B cell (primary cell): ENCODE data around the gene OSER1. TPM values are rescaled to one million over a fixed set of nuclear protein-coding genes. Genes with fewer than 3 reads are reported as not detected.
"Not testable (repeated sequence)": the region's sequence is repeated elsewhere in the genome, so short reads cannot be mapped to it uniquely, and the experiment has no call there.

Experiments used
- ATAC-seq: fragments of 200-7000 bp; cut with Tn5 transposase; one replicate; pipeline ENCODE4 v1.10.0; 2021; ENCODE audit warnings: low read depth, mild to moderate bottlenecking, moderate number of reproducible peaks, moderate library complexity
- CTCF ChIA-PET: fragments of 350-600 bp; sonication (Branson Sonifier 250); formaldehyde crosslinking; loops from one replicate; lab custom pipeline; 2021; ENCODE audit warnings: antibody characterized with exemption, inconsistent platforms; lab: Charles Lee
- POLR2A ChIA-PET: fragments of 350-600 bp; sonication (Branson Sonifier 250); formaldehyde crosslinking; loops from one replicate; lab custom pipeline; 2021; ENCODE audit warnings: antibody characterized with exemption; lab: Charles Lee
- DNase-seq: peaks from one replicate; pipeline ENCODE4 v3.0.0; 2013
- H2AFZ ChIP-seq: 2 replicates; pipeline ENCODE4 v1.6.1; 2012; ENCODE audit warnings: mild to moderate bottlenecking, low read depth, low read length; ENCODE audit not compliant: insufficient read depth, poor library complexity, severe bottlenecking
- H3K27ac ChIP-seq, 2 donors: 1 replicate in 1 of 2; 2 replicates in 1 of 2; pipeline ENCODE4 v1.5.1; 2012 to 2013; ENCODE audit warnings: low read length in 2 of 2, mild to moderate bottlenecking in 2 of 2, moderate library complexity in 1 of 2
- H3K27me3 ChIP-seq, 4 experiments: fragments of 200-600 bp in 1 of 4; sonication (generic) in 1 of 4; replicated peaks in 1 of 4; 1 replicate in 2 of 4; 2 replicates in 2 of 4; pipeline versions ENCODE4 v1.6.1 to v1.7.0; 2013 to 2016; ENCODE audit warnings: low read length in 3 of 4, mild to moderate bottlenecking in 2 of 4, mixed read lengths in 1 of 4, moderate library complexity in 1 of 4; ENCODE audit not compliant: insufficient read depth in 4 of 4, control insufficient read depth in 3 of 4; ENCODE audit errors: control extremely low read depth in 1 of 4
- H3K36me3 ChIP-seq, 2 experiments: replicated peaks in 1 of 2; 1 replicate in 1 of 2; 2 replicates in 1 of 2; pipeline versions ENCODE4 v1.6.1 to v1.7.1; 2013; ENCODE audit warnings: low read length in 1 of 2; ENCODE audit not compliant: insufficient read depth in 2 of 2, control insufficient read depth in 1 of 2; ENCODE audit errors: control extremely low read depth in 1 of 2, extremely low read depth in 1 of 2
- H3K4me1 ChIP-seq, 2 donors: fragments of 200-600 bp in 1 of 2; sonication (generic) in 1 of 2; 1 replicate in 1 of 2; 2 replicates in 1 of 2; pipeline versions ENCODE4 v1.5.1 to v1.6.1; 2013 to 2017; ENCODE audit warnings: low read length in 2 of 2; ENCODE audit not compliant: control insufficient read depth in 2 of 2, insufficient read depth in 2 of 2
- H3K4me2 ChIP-seq: replicated peaks from 2 replicates; pipeline ENCODE3; 2012; ENCODE audit warnings: mild to moderate bottlenecking, low read depth, low read length; ENCODE audit not compliant: poor library complexity, severe bottlenecking
- H3K4me3 ChIP-seq, 5 experiments: fragments of 200-600 bp in 1 of 5; sonication (generic) in 1 of 5; 1 replicate in 3 of 5; 2 replicates in 2 of 5; pipeline versions ENCODE4 v1.5.1 to v1.7.0; 2011 to 2016; ENCODE audit warnings: low read length in 4 of 5, mild to moderate bottlenecking in 4 of 5, low read depth in 2 of 5, control low read depth in 1 of 5, moderate library complexity in 1 of 5; ENCODE audit not compliant: insufficient read depth in 1 of 5; ENCODE audit errors: control extremely low read depth in 1 of 5, extremely low read depth in 1 of 5
- H3K79me2 ChIP-seq: fragments of 200-600 bp; sonication (generic); one replicate; pipeline ENCODE4 v1.6.0; 2016; ENCODE audit warnings: low read length; ENCODE audit not compliant: control insufficient read depth, insufficient read depth
- H3K9ac ChIP-seq: fragments of 200-600 bp; sonication (generic); 2 replicates; pipeline ENCODE4 v1.6.1; 2017; ENCODE audit warnings: mild to moderate bottlenecking, low read length, moderate library complexity
- H3K9me3 ChIP-seq, 3 donors: one replicate each; pipeline versions ENCODE4 v1.6.1 to v1.7.1; 2013; ENCODE audit warnings: low read length in 2 of 3; ENCODE audit not compliant: control insufficient read depth in 2 of 3, insufficient read depth in 1 of 3; ENCODE audit errors: control extremely low read depth in 1 of 3
- H4K20me1 ChIP-seq: 2 replicates; pipeline ENCODE4 v1.6.0; 2012; ENCODE audit warnings: mild to moderate bottlenecking, low read length; ENCODE audit not compliant: insufficient read depth, control insufficient read depth, poor library complexity, severe bottlenecking
- H3K27ac Mint-ChIP-seq: one replicate; pipeline ENCODE4 v1.8.0; 2021; ENCODE audit warnings: mixed read lengths
- H3K27me3 Mint-ChIP-seq: one replicate; pipeline ENCODE4 v1.8.0; 2021; ENCODE audit warnings: mixed read lengths
- H3K4me1 Mint-ChIP-seq: one replicate; pipeline ENCODE4 v1.8.0; 2021; ENCODE audit warnings: mixed read lengths
- H3K4me3 Mint-ChIP-seq: one replicate; pipeline ENCODE4 v1.8.0; 2021; ENCODE audit warnings: mixed read lengths
- H3K9me3 Mint-ChIP-seq: one replicate; pipeline ENCODE4 v1.8.0; 2022; ENCODE audit warnings: mixed read lengths; ENCODE audit not compliant: insufficient read depth
- WGBS: methylation state at CpG from one replicate; pipeline ENCODE4 v1.1.5; 2013; ENCODE audit warnings: missing lambda C conversion rate; ENCODE audit not compliant: insufficient coverage; 5-methylcytosine and 5-hydroxymethylcytosine counted together
- intact Hi-C: fragments of 100-400 bp; cut with micrococcal nuclease; formaldehyde crosslinking; loops from one replicate; pipeline ENCODE4 v1.10.0; 2022
- polyA plus RNA-seq: library from polyadenylated mRNA; depleted of rRNA; stranded (reverse); fragments of >200 nt; gene quantifications from 2 replicates; pipeline ENCODE4 v1.2.3, GENCODE V29; 2012
- total RNA-seq, 2 donors: library from RNA; stranded (reverse); fragments of 120-200 nt in 1 of 2; gene quantifications; 1 replicate in 1 of 2; 2 replicates in 1 of 2; pipeline versions ENCODE4 v1.2.3 to v1.2.4, GENCODE V29; 2013 to 2022
- TF ChIP-seq, protein P1 (sequence below): fragments of 200-600 bp; IDR thresholded peaks from one replicate; pipeline ENCODE4 v1.8.0; 2022; ENCODE audit warnings: antibody characterized with exemption, mild to moderate bottlenecking

The OSER1 gene
- total and polyA plus RNA-seq, 2 donors (not counting 1 experiment from before 2014, with no cell fraction given): 80.0 to 130 TPM

DNA sequence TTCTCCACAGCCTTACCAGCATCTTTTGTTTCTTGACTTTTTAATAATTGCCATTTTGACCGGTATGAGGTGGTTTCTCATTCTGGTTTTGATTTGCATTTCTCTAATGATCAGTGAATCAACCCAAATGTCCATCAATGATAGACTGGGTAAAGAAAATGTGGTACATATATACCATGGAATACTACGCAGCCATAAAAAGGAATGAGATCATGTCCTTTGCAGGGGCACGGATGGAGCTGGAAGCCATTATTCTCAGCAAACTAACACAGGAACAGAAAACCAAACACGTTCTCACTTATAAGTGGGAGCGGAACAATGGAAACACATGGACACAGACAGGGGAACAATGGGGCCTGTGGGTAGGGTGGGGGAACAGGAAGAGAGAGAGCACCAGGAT, 18.9 kb downstream of the OSER1 start:
- H3K9me3 ChIP-seq, H3K79me2 ChIP-seq, H3K4me2 ChIP-seq, H3K4me3 Mint-ChIP-seq, H3K9ac ChIP-seq, ATAC-seq, POLR2A ChIA-PET, H2AFZ ChIP-seq, H3K4me3 ChIP-seq, H3K9me3 Mint-ChIP-seq, H3K27ac ChIP-seq, DNase-seq, H3K27ac Mint-ChIP-seq: not testable (repeated sequence)
- H3K27me3 Mint-ChIP-seq: peaks cover 25% of the 10 kb centered on the region
- H3K27me3 ChIP-seq: peaks cover 0 to 22% (median 8%) of the 10 kb centered on the region in 4 experiments
- peaks cover 28% of the 10 kb centered on the region for H3K4me1 Mint-ChIP-seq
- peaks cover 18% of the 10 kb centered on the region in 2 donors for H3K4me1 ChIP-seq
- 100% methylated on average over 1 of the region's 5 CpGs for WGBS
- CTCF ChIA-PET: interaction anchor here (1.1 to 4.5 kb wide), 3 partner anchors 17 to 26 kb away, joined by 4 to 23 read pairs (median 15); partner anchors contain the start of gene OSER1
- intact Hi-C loops: loop anchor here (2.0 to 5.0 kb wide), 2 partner anchors 439 to 743 kb away; no protein-coding TSS in a partner anchor
- peaks cover 0 to 14% of the 10 kb centered on the region in 2 experiments for H3K36me3 ChIP-seq
- peaks cover 17% of the 10 kb centered on the region for H4K20me1 ChIP-seq

DNA sequence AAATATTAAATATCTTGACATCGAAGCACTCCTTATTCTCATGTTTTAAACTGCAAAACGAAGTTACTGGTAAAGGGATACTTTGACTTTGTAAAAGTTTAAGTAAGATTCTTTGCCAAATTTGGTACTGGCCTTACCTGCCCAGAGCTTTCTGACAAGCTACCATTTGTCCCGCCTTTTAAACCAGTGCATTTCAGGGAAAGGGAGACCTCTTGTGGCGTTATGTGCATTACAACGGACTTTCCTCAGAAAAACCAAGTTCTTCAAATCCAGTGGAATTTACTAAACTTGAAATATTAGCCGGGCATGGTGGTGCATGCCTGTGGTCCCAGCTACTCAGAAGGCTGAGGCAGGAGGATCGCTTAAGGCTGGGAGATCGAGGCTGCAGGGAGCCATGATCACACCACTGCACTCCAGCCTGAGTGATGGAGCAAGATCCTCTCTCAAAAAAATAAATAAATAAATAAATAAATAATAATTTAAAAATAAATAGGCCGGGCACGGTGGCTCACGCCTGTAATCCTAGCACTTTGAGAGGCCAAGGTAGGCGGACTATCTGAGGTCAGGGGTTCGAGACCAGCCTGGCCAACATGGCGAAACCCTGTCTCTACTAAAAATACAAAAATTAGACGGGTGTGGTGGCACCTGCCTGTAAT, 20.2 kb downstream of the OSER1 start:
- H3K27ac Mint-ChIP-seq: peak overlapping the region; percentile 41
- 26% methylated on average over 6 of the region's 15 CpGs for WGBS
- peak; percentile 62 for ATAC-seq

More for the DNA sequence above, 20.2 kb downstream of the OSER1 start:
- Histone ChIP-seq H3K27me3 (peaks cover 0 to 27% (median 12%) of the 10 kb centered on the region in 4 experiments), H3K4me1 (peaks cover 20 to 21% of the 10 kb centered on the region in 2 donors)
- H4K20me1 ChIP-seq, H3K4me3 Mint-ChIP-seq, POLR2A ChIA-PET, H3K9ac ChIP-seq, H3K9me3 Mint-ChIP-seq, H3K4me3 ChIP-seq, H2AFZ ChIP-seq, H3K79me2 ChIP-seq, H3K27ac ChIP-seq, H3K4me2 ChIP-seq, H3K9me3 ChIP-seq, H3K36me3 ChIP-seq: not testable (repeated sequence)
- intact Hi-C loops: loop anchor here (2.0 to 5.0 kb wide), 2 partner anchors 438 to 742 kb away; no protein-coding TSS in a partner anchor
- Mint-ChIP-seq H3K4me1 (peaks cover 32% of the 10 kb centered on the region), H3K27me3 (peaks cover 38% of the 10 kb centered on the region)
- CTCF ChIA-PET: interaction anchor here (0.6 to 4.5 kb wide), 30 partner anchors 9 to 741 kb away, joined by 3 to 78 read pairs (median 4); partner anchors contain the start of genes FITM2 and OSER1
- peak; percentile 71 for DNase-seq
- TF ChIP-seq, protein P1, sequence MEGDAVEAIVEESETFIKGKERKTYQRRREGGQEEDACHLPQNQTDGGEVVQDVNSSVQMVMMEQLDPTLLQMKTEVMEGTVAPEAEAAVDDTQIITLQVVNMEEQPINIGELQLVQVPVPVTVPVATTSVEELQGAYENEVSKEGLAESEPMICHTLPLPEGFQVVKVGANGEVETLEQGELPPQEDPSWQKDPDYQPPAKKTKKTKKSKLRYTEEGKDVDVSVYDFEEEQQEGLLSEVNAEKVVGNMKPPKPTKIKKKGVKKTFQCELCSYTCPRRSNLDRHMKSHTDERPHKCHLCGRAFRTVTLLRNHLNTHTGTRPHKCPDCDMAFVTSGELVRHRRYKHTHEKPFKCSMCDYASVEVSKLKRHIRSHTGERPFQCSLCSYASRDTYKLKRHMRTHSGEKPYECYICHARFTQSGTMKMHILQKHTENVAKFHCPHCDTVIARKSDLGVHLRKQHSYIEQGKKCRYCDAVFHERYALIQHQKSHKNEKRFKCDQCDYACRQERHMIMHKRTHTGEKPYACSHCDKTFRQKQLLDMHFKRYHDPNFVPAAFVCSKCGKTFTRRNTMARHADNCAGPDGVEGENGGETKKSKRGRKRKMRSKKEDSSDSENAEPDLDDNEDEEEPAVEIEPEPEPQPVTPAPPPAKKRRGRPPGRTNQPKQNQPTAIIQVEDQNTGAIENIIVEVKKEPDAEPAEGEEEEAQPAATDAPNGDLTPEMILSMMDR: peak; percentile 83
